ENCODE results near the gene DCT.
"Not testable (repeated sequence)": the region's sequence is repeated elsewhere in the genome, so short reads cannot be mapped to it uniquely, and the experiment has no call there.

Gene DCT

DNA sequence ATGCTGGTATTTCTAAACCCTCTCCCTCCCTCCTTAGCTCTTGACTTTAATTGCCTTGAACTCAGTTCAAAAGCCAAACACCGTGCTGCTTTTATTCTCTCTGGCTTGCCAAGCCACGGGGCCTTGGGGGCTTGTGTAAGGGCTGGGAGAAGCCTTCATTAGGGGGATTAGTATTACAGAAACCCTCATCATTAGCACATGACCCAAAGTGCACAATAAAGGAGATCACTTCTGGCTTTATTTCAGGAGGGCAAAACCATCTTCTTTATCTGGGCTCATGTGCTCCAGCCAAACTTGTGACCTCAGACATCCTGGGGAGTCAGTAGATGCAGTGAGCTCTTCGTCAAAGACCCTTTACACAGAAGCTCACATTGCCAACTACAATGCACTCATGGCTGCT lies at the start of gene DCT:
DCT (minus strand) TSS at position 67 of the 400 bp plus-strand sequence. CDS start 427 bp downstream, outside the sequence.
- DNase-seq, result peak; percentile 12

DNA sequence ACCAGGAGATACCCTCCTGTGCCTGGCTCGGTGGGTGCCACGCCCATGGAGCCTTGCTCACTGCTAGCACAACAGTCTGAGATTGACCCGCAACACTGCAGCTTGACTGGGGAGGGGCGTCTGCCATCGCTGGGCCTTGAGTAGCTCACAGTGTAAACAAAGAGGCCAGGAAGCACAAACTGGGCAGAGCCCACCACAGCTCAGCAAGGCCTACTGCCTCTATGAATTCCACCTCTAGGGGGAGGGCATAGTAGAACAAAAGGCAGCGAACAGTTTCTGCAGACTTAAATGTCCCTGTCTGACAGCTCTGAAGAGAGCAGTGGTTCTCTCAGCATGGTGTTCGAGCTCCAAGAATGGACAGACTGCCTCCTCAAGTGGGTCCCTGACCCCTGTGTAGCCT lies 47.5 kb upstream of the DCT start:
- not testable (repeated sequence) for DNase-seq

DNA sequence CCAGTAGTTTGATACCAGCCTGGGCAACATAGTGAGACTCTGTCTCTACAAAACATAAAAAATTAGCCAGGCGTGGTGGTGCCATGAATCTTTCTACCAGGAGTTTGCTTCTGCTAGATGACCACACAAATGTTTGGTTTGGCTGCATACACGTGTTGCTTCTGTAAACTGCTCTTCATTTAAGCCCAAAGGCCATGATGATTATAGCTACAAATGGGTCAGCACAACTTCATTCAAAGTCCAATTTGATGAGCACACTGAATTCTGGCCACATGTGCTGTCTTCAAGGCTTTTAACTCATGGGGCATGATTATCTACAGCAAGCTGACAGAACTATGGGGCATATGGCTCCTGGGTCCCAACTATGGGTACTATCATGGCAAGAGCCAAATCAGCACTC lies 46.3 kb upstream of the DCT start:
- no peak for DNase-seq

GRCh38 chr13:94524407-94524806 lies 44.9 kb upstream of the DCT start:
- DNase-seq, result no peak

DNA sequence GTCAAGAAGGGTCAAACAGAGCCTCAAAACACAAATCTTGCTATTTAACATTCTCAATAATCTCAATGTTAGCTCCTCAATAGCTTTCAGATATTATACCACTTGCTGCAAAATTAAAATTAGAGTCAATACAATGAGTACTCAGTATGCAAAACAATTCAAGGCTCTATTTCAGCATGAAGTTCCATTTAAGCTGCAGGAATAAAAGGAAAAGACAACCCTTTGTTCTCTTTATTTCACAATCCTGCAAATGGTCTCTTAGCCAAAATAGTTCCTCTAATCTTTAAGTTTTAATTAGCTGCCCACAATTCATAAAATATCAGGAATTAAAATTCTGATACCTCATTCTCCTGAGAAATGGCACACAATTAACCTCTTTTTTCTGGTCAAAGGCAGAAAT lies 40.5 kb upstream of the DCT start:
- no peak for DNase-seq

DNA sequence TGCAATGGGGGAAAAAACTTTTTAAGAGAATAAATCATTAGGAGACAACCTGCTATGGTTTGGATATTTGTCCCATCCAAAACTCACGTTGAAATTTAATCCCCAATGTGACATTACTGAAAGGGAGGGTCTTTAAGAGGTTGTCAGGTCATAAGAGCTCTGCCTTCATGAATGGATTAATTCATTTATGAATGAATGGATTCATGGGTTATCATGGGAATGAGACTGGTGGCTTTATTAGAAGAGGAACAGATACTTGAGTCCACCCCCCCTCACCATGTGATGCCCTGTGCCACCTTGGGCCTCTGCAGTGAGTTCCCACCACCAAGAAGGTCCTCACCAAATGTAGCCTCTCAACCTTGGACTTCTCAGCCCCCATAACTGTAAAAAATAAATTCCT lies 37.0 kb upstream of the DCT start:
- no peak for DNase-seq

DNA sequence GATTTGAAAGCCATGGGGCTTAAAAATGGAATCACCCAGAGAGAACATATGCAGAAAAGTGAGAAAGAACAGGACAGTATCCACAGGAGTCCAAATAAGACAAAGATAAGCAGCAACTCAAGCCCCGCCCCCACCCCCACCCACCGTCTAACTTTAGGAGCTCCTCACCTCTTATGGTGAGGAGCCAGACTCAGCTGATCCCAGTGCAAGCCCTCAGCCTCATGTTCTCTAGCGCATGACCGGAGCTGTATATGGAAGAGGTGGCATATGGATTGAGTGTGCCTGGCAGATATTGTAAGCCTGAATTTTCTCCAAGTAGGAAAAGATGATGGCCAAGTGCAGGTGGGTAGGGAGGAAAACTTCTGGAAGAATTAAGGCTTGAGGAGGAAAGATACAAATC lies 36.4 kb upstream of the DCT start:
- DNase-seq, result no peak

DNA sequence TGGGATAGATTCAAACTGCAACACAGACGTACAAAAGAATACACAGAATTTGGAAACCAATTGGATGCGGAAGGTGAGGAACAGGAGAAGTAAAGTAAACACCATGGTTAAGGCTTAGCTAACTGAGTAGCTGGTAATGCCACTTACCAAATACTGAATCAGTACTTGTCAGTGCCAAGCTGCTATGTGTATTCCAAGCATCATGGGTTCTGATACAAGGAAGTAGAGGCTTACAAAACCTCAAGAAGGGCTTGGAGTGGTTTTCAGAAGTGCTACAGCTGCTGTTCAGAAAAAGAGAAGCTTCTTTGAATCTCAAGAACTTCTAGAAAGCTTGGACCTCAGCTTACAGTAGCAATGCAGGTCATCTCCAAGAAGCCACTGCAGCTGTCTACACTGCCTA lies 35.9 kb upstream of the DCT start:
- no peak for DNase-seq

DNA sequence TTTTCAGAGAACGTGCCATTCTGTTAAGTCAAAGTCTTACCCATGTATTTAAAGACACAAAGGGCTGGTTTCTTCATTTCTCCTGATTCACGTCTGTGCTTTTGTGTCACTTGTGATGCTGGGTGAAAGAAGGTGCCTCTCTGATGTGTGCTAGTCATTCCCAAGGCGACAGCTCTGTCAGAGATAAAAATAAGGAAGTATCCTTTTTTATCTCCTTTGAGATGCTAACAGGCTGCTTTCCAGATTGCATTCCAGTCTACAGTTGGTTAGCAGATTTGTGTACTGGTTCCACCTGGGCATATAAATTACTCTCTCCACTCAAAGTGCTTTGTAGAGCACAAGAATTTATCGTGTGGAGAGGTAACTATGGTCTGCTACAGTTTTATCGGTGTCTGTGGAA lies 33.5 kb upstream of the DCT start:
- no peak for DNase-seq

DNA sequence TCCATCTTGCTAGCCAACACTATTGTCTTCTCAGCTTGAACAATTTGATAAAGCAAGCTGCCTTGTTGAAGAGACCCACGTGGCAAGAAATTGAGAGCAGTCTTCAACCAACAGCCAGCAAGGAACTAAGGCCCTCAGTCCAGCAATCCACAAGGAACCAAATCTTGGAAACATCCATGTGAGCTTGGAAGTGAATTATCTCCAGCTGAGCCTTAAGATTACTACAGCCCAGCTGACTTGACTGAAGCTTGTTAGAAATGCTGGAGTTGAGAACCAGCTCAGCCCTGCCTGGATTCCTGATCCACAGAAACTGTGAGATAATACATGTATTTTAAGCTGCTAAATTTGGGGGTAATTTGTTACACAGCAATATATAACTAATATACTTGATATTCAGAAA lies 26.2 kb upstream of the DCT start:
- DNase-seq, result no peak

- DNase-seq, result no peak
Measured at GRCh38 chr13:94503851-94504250, 24.4 kb upstream of the DCT start.

DNA sequence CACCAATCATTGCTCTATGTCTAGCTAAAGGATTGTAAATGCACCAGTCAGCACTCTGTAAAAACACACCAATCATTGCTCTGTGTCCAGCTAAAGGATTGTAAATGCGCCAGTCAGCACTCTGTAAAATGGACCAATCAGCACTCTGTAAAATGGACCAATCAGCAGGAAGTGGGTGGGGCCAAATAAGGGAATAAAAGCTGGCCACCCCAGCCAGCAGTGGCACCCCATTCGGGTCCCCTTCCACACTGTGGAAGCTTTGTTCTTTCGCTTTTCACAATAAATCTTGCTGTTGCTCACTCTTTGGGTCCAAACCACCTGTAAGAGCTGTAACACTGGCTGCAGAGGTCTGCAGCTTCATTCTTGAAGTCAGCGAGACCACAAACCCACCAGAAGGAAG lies 19.3 kb upstream of the DCT start:
- DNase-seq, result not testable (repeated sequence)

DNA sequence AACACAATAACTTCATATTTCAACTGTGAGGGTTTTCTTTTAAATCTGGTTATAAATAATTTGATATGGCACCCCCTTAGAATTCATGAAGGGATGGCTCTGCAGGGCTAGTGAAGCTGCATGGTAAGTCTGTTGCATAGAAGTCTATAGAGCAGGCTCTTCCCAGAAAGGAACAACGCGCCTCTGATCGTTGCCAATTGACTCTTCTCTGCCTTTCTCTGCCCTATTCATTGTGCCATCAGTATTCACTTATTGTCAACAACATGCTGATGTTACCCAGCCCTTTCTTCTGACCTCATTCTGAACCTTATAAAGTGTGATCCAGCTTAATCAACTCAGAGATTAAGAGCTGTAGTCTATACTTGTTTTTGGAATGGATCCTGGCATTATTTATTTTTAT lies 16.3 kb upstream of the DCT start:
- no peak for DNase-seq

DNA sequence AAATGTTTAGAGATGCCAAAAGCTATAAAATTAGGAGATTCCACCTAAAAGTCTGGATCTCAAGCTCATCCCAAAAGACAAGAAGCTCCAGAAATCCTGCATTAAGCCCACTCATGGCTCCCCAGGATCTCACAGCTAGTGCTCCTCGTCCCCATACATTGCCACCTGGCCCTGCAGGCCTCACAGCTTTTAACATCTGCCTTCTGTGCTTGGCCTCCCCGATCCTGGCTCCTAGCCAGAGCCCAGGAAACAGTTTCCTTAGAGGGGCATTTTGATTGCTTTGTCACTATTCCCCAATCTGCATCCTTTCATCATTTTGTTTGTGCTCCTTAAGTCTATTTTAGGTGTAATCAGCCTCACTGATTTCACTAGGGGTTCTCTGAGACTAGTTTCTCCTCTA lies 14.5 kb upstream of the DCT start:
- DNase-seq, result peak; percentile 65

DNA sequence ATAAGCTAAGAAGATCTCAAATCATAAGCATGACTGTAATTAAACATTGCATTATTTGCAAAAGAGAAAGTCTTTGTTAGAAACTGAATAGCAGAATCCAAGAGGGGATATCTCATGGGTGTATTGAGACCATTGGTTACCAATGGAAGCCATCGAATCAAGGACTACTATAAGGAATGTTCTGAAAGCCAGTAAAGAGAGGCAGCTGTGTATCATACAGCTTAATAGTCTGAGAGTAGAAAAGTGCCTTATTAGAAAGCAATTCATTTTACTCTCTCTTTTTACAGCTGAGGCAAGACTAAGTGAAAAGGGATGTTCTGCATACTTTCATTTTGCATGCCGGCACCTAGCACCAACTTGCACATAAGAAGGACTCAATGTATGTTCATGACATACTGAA lies 7.6 kb upstream of the DCT start:
- DNase-seq, result no peak

GRCh38 chr13:94483970-94484369 lies 4.5 kb upstream of the DCT start:
- no peak for DNase-seq

- no peak for DNase-seq
Measured at GRCh38 chr13:94481941-94482340, 2.5 kb upstream of the DCT start.

GRCh38 chr13:94480672-94481145 lies 1.2 kb upstream of the DCT start:
- DNase-seq, result no peak

DNA sequence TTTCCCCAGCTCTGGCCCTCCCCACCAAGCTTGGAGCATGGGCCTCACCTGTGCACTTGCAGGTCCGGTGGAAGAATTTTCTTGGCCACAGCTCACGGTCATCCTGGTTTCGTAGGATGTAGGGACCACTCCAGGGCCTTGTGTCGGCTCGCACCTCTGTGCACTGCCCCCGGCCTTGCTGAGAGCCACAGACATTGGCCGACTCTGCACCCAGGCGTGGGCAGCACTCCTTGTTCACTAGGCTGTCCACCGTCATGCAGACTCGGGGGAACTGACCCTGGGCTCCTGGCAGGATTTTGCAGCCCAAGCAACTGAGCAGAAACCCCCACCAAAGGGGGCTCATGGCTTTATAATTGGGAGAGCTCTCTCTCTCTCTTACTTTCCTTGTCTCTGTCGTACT lies 569 bp downstream of the DCT start:
- DNase-seq, result no peak

DNA sequence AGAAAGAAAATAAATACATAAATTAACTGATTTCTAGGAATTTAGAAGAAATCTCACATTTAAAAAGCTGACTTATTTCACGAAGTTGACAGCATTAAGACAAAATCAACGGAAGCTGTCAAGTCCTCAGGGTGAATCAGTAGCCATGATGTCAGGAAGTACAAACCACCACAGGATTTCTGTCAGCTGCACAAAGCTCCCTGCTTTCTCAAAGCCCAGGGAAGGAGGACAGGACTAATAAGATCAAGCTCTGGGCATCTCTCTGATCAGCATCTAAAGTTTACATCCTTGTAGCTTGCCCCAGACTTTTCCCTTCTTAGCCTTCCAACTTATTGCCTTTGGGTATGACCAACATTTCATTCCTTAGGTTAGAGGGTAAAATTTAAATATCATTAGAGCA lies 9.4 kb downstream of the DCT start:
- no peak for DNase-seq

DNA sequence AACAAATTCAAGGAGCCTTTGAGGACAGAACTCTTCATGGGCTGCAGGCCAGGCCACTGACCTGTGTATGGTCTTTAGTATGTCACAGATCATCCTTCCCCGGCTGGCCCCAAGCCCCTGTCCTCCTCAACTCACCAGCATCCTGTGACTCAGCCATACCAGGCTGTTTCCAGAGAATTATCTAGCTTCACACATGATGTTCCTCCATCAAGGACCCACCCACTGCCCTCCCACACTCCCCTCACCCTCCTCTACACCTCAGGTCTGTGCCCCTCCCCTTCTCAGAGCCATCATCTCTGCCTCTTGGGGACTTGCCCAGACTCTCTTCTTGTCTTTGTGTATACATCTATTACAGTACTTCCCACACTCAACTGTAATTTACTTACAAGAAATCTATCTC lies 14.7 kb downstream of the DCT start:
- no peak for DNase-seq

GRCh38 chr13:94462670-94463069 lies 16.8 kb downstream of the DCT start:
- no peak for DNase-seq

DNA sequence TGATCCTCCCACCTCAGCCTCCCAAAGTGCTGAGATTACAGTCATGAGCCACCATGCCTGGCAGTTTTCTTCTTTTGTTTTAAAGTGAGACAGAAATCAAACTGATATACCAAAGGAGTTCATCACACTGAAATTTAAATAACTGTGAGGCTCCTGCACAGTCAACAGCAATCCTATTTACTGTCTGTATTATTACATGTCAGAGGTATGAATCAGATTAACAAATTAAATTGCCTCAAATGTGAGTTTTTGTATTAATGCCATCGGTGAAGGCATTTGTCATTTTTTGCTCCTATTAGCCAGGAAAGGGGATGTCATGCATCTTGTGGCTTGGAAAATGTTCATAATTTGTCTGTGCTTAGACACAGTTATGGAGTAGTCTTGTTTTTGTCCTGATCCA lies 20.4 kb downstream of the DCT start:
- DNase-seq, result no peak

- no peak for DNase-seq
Measured at GRCh38 chr13:94455414-94455813, 24.1 kb downstream of the DCT start.

DNA sequence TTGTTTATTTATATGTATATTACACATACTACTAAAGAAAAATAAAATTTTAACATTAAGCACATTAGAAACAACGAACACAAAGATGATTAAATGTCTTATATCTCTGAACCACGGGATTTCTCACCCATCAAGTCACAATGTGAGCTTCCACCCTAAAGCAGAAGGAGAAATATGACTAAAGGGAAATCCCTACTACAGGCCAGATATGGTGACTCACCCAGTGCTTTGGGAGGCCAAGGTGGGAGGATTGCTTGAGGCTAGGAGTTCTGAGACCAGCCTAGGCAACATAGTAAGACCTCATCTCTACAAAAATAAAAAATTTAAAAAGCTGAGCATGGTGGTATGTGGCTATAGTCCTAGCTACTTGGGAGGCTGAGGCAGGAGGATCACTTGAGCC lies 24.6 kb downstream of the DCT start:
- no peak for DNase-seq

- no peak for DNase-seq
Measured at GRCh38 chr13:94454334-94454733, 25.1 kb downstream of the DCT start.
